Fibroblast of lung (primary cell): ENCODE data around the gene VSIR. TPM values are rescaled to one million over a fixed set of nuclear protein-coding genes. Genes with fewer than 3 reads are reported as not detected.

Source experiments
- DNase-seq, 2 donors: peaks; one replicate each; pipeline versions ENCODE4 v3.0.0 to v3.0.0-alpha.2; 2010; ENCODE audit warnings: low read depth in 2 of 2
- H2AFZ ChIP-seq: 2 replicates; pipeline ENCODE4 v1.5.1; 2012; ENCODE audit warnings: low read length, control low read depth, inconsistent platforms
- H3K27ac ChIP-seq: 2 replicates; pipeline ENCODE4 v1.5.1; 2011; ENCODE audit warnings: low read length, control low read depth; ENCODE audit not compliant: insufficient read depth
- H3K27me3 ChIP-seq: 2 replicates; pipeline ENCODE4 v1.5.1; 2011; ENCODE audit warnings: mild to moderate bottlenecking, low read length; ENCODE audit not compliant: control insufficient read depth, insufficient read depth
- H3K36me3 ChIP-seq: 2 replicates; pipeline ENCODE4 v1.5.1; 2011; ENCODE audit warnings: low read length; ENCODE audit not compliant: control insufficient read depth, insufficient read depth
- H3K4me1 ChIP-seq: 2 replicates; pipeline ENCODE4 v1.5.1; 2011; ENCODE audit warnings: low read length; ENCODE audit not compliant: control insufficient read depth, insufficient read depth; ENCODE audit errors: extremely low read depth
- H3K4me2 ChIP-seq: 2 replicates; pipeline ENCODE4 v1.5.1; 2011; ENCODE audit warnings: low read length, control low read depth; ENCODE audit not compliant: insufficient read depth; ENCODE audit errors: extremely low read depth
- H3K4me3 ChIP-seq, 4 experiments: fragments of 200-600 bp in 1 of 4; sonication (generic) in 1 of 4; replicated peaks in 1 of 4; 2 replicates each; pipeline ENCODE4 v1.5.1; 2011 to 2016; ENCODE audit warnings: low read length in 4 of 4, low read depth in 3 of 4, mild to moderate bottlenecking in 3 of 4, control low read depth in 2 of 4, inconsistent platforms in 1 of 4, mixed read lengths in 1 of 4; ENCODE audit not compliant: insufficient read depth in 1 of 4; ENCODE audit errors: control extremely low read depth in 1 of 4
- H3K79me2 ChIP-seq: 2 replicates; pipeline ENCODE4 v1.5.1; 2012; ENCODE audit warnings: mild to moderate bottlenecking, low read length, inconsistent platforms; ENCODE audit not compliant: control insufficient read depth, insufficient read depth
- H3K9ac ChIP-seq: 2 replicates; pipeline ENCODE4 v1.5.1; 2011; ENCODE audit warnings: mild to moderate bottlenecking, low read length, control low read depth; ENCODE audit not compliant: insufficient read depth
- H3K9me3 ChIP-seq: 2 replicates; pipeline ENCODE4 v1.5.1; 2012; ENCODE audit warnings: low read depth, low read length; ENCODE audit not compliant: control insufficient read depth, insufficient read depth
- H4K20me1 ChIP-seq: 2 replicates; pipeline ENCODE4 v1.5.1; 2011; ENCODE audit warnings: low read length; ENCODE audit not compliant: control insufficient read depth, insufficient read depth; ENCODE audit errors: extremely low read depth
- CTCF ChIP-seq, 2 donors: IDR thresholded peaks in 1 of 2; conservative IDR thresholded peaks in 1 of 2; 1 replicate in 1 of 2; 2 replicates in 1 of 2; pipeline ENCODE4 v1.5.1; 2011 to 2012; ENCODE audit warnings: low read length in 2 of 2, control low read depth in 1 of 2, inconsistent platforms in 1 of 2, low read depth in 1 of 2, mild to moderate bottlenecking in 1 of 2
- EZH2 ChIP-seq: IDR thresholded peaks from 2 replicates; pipeline ENCODE4 v1.5.1; 2012; ENCODE audit warnings: low read length, control low read depth, mild to moderate bottlenecking; ENCODE audit errors: missing control alignments
- polyA plus RNA-seq, 2 donors: library from polyadenylated mRNA; depleted of rRNA in 1 of 2; stranded (reverse) in 1 of 2; unstranded in 1 of 2; fragments of >200 nt; gene quantifications; 2 replicates each; pipeline ENCODE4 v1.2.1, GENCODE V29; 2011 to 2012; ENCODE audit warnings: missing spikeins in 1 of 2
- total RNA-seq: library from RNA; depleted of rRNA; stranded (reverse); fragments of >200 nt; gene quantifications from 2 replicates; pipeline ENCODE4 v1.2.1, GENCODE V29; 2014

Gene VSIR
- total and polyA plus RNA-seq, 2 donors (not counting 1 experiment from before 2014, with no cell fraction given) = 39.9 to 44.1 TPM

DNA sequence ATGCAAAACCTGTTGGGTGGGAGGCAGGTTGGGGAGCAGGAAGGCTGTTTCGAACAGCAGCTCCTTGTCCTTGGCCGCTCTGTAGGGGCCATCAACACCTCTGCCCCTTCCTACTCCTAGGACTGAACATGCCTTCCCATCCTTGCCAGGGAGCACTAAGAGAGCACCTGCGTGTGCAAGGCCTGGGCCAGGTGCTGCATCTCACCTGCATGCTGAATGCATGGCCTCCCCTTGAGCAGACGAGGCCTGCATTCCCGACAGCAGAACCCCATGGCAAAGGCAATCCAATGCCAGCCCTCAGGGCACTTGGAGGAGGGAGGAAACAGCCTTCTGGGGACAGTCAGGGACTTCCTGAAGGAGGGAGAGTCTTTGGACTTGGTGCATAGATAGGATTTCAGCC, 11.0 kb downstream of the VSIR start:
- Histone ChIP-seq H3K79me2 (no peaks in the 10 kb centered on the region), H2AFZ (no peak overlapping the region), H3K27me3 (no peaks in the 10 kb centered on the region), H3K36me3 (peaks cover 3% of the 10 kb centered on the region), H3K4me1 (peaks cover 20% of the 10 kb centered on the region), H3K4me2 (no peak overlapping the region), H3K9me3 (no peaks in the 10 kb centered on the region), H3K9ac (no peak overlapping the region), H3K4me3 (no peak overlapping the region), H4K20me1 (no peaks in the 10 kb centered on the region), H3K27ac (no peak overlapping the region)
- TF ChIP-seq CTCF (conservative IDR thresholded peaks at IDR 0.05 in 1 of 2, IDR thresholded peaks at IDR 0.05 in 1 of 2; ENCODE audit: low read depth in 1 of 2, low read length in 2 of 2) (no peak), EZH2 (no peak)
- no peak for DNase-seq

DNA sequence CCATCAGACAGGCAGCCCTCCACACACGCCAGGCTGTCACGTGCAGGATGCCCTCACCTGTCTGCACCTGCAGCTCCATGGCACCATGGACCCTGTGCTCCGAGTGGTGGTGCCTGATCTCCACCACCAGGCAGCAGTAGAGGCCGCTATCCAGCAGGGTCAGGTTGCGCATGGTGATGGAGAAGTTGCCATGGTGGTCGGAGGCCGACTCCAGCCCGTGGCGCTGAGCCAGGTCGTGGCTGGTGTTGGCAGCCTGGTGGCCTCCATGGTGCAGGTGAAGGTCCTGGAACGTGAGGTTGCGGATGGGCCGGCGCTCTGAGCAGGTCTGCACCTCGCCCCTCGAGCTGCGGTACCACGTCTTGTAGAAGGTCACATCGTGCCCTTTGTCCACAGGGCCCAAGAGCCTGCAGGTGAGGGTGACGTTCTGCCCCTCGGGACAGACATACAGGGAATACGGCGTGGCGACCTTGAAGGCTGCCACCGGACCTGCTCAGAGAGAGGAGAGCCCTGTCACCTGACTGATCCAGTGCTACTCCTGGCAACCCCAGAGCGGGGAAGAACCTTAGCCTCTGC, 11.7 kb downstream of the VSIR start:
- no peaks in the 10 kb centered on the region for H3K9me3 ChIP-seq
- peaks cover 19% of the 10 kb centered on the region for H3K4me1 ChIP-seq
- H3K4me2 ChIP-seq = no peak overlapping the region
- no peak for TF ChIP-seq EZH2
- TF ChIP-seq CTCF (conservative IDR thresholded peaks at IDR 0.05 in 1 of 2, IDR thresholded peaks at IDR 0.05 in 1 of 2; ENCODE audit: low read depth in 1 of 2, low read length in 2 of 2) = no peak
- no peaks in the 10 kb centered on the region for H4K20me1 ChIP-seq
- H3K36me3 ChIP-seq = peaks cover 3% of the 10 kb centered on the region
- no peak overlapping the region for H3K9ac ChIP-seq
- H3K79me2 ChIP-seq = no peaks in the 10 kb centered on the region
- no peak overlapping the region for H3K27ac ChIP-seq
- no peak overlapping the region for H3K4me3 ChIP-seq
- DNase-seq = no peak
- no peaks in the 10 kb centered on the region for H3K27me3 ChIP-seq
- H2AFZ ChIP-seq = no peak overlapping the region

- H4K20me1 ChIP-seq = no peaks in the 10 kb centered on the region
- H2AFZ ChIP-seq = no peak overlapping the region
- H3K9ac ChIP-seq = no peak overlapping the region
- H3K4me3 ChIP-seq = no peak overlapping the region
- TF ChIP-seq EZH2 (no peak), CTCF (conservative IDR thresholded peaks at IDR 0.05 in 1 of 2, IDR thresholded peaks at IDR 0.05 in 1 of 2; ENCODE audit: low read depth in 1 of 2, low read length in 2 of 2) (no peak)
- H3K27me3 ChIP-seq = no peaks in the 10 kb centered on the region
- H3K79me2 ChIP-seq = no peaks in the 10 kb centered on the region
- no peaks in the 10 kb centered on the region for H3K9me3 ChIP-seq
- no peak overlapping the region for H3K4me2 ChIP-seq
- no peak for DNase-seq
- H3K27ac ChIP-seq = no peak overlapping the region
- peaks cover 3% of the 10 kb centered on the region for H3K36me3 ChIP-seq
- H3K4me1 ChIP-seq = peaks cover 16% of the 10 kb centered on the region
Observed at GRCh38 chr10:71761105-71761511, 12.2 kb downstream of the VSIR start.
